ENCODE results near the gene KCNF1.
A peak's percentile ranks its signal among the peaks of the same experiment; 100 is the strongest.

KCNF1 gene

GRCh38 chr2:10911291-10912075 lies at the start of gene KCNF1:
TSS of gene KCNF1 (plus strand) at chr2:10911934. CDS start at chr2:10912427, 493 bp downstream.
- Mint-ChIP-seq H3K27me3 (peaks cover 23% of the 10 kb centered on the region), H3K4me3 (peak within 1 kb of the TSS; percentile 40), H3K27ac (no peak within 1 kb of the TSS), H3K4me1 (ENCODE audit: low read depth) (peaks cover 8% of the 10 kb centered on the region), H3K9me3 (ENCODE audit: low read depth) (no peaks in the 10 kb centered on the region), H3K36me3 (no peaks in the 10 kb centered on the region)

GRCh38 chr2:10862330-10862729 lies 49.4 kb upstream of the KCNF1 start:
- H3K9me3 Mint-ChIP-seq (ENCODE audit: low read depth): no peaks in the 10 kb centered on the region
- H3K27me3 Mint-ChIP-seq: peaks cover 3% of the 10 kb centered on the region
- no peak overlapping the region for H3K4me3 Mint-ChIP-seq
- H3K36me3 Mint-ChIP-seq: no peaks in the 10 kb centered on the region
- no peak overlapping the region for H3K27ac Mint-ChIP-seq
- peaks cover 32% of the 10 kb centered on the region for H3K4me1 Mint-ChIP-seq (ENCODE audit: low read depth)

- no peak overlapping the region for H3K27ac Mint-ChIP-seq
- peaks cover 32% of the 10 kb centered on the region for H3K4me1 Mint-ChIP-seq (ENCODE audit: low read depth)
- H3K4me3 Mint-ChIP-seq: no peak overlapping the region
- H3K9me3 Mint-ChIP-seq (ENCODE audit: low read depth): no peaks in the 10 kb centered on the region
- H3K36me3 Mint-ChIP-seq: no peaks in the 10 kb centered on the region
- H3K27me3 Mint-ChIP-seq: peaks cover 3% of the 10 kb centered on the region
Measured at GRCh38 chr2:10863047-10863446, 48.7 kb upstream of the KCNF1 start.

- Mint-ChIP-seq H3K4me1 (ENCODE audit: low read depth) (peaks cover 32% of the 10 kb centered on the region), H3K27ac (no peak overlapping the region), H3K27me3 (peaks cover 3% of the 10 kb centered on the region), H3K4me3 (no peak overlapping the region), H3K36me3 (no peaks in the 10 kb centered on the region), H3K9me3 (ENCODE audit: low read depth) (no peaks in the 10 kb centered on the region)
Measured at GRCh38 chr2:10863837-10864236, 47.9 kb upstream of the KCNF1 start.

GRCh38 chr2:10864251-10864650 lies 47.5 kb upstream of the KCNF1 start:
- peak overlapping the region; percentile 15 for H3K4me3 Mint-ChIP-seq
- no peak overlapping the region for H3K27ac Mint-ChIP-seq
- H3K27me3 Mint-ChIP-seq: peaks cover 3% of the 10 kb centered on the region
- peaks cover 32% of the 10 kb centered on the region for H3K4me1 Mint-ChIP-seq (ENCODE audit: low read depth)
- no peaks in the 10 kb centered on the region for H3K9me3 Mint-ChIP-seq (ENCODE audit: low read depth)
- H3K36me3 Mint-ChIP-seq: no peaks in the 10 kb centered on the region

- Mint-ChIP-seq H3K36me3 (no peaks in the 10 kb centered on the region), H3K9me3 (ENCODE audit: low read depth) (no peaks in the 10 kb centered on the region), H3K4me3 (peak overlapping the region; percentile 58), H3K27ac (no peak overlapping the region), H3K27me3 (peaks cover 4% of the 10 kb centered on the region), H3K4me1 (ENCODE audit: low read depth) (peaks cover 32% of the 10 kb centered on the region)
Measured at GRCh38 chr2:10864861-10865636, 46.7 kb upstream of the KCNF1 start.

- Mint-ChIP-seq H3K36me3 (no peaks in the 10 kb centered on the region), H3K27ac (no peak overlapping the region), H3K4me1 (ENCODE audit: low read depth) (peaks cover 30% of the 10 kb centered on the region), H3K9me3 (ENCODE audit: low read depth) (no peaks in the 10 kb centered on the region), H3K27me3 (peaks cover 4% of the 10 kb centered on the region), H3K4me3 (no peak overlapping the region)
Measured at GRCh38 chr2:10865841-10866240, 45.9 kb upstream of the KCNF1 start.

GRCh38 chr2:10867692-10868420 lies 43.9 kb upstream of the KCNF1 start:
- no peak overlapping the region for H3K4me3 Mint-ChIP-seq
- peaks cover 4% of the 10 kb centered on the region for H3K27me3 Mint-ChIP-seq
- peaks cover 5% of the 10 kb centered on the region for H3K9me3 Mint-ChIP-seq (ENCODE audit: low read depth)
- no peaks in the 10 kb centered on the region for H3K36me3 Mint-ChIP-seq
- peaks cover 23% of the 10 kb centered on the region for H3K4me1 Mint-ChIP-seq (ENCODE audit: low read depth)
- H3K27ac Mint-ChIP-seq: no peak overlapping the region

GRCh38 chr2:10868465-10869314 lies 43.0 kb upstream of the KCNF1 start:
- H3K27me3 Mint-ChIP-seq: peaks cover 4% of the 10 kb centered on the region
- H3K27ac Mint-ChIP-seq: no peak overlapping the region
- peaks cover 5% of the 10 kb centered on the region for H3K9me3 Mint-ChIP-seq (ENCODE audit: low read depth)
- peaks cover 22% of the 10 kb centered on the region for H3K4me1 Mint-ChIP-seq (ENCODE audit: low read depth)
- H3K4me3 Mint-ChIP-seq: no peak overlapping the region
- H3K36me3 Mint-ChIP-seq: no peaks in the 10 kb centered on the region

- Mint-ChIP-seq H3K4me1 (ENCODE audit: low read depth) (no peaks in the 10 kb centered on the region), H3K4me3 (no peak overlapping the region), H3K9me3 (ENCODE audit: low read depth) (peaks cover 5% of the 10 kb centered on the region), H3K27me3 (peaks cover 12% of the 10 kb centered on the region), H3K36me3 (no peaks in the 10 kb centered on the region), H3K27ac (no peak overlapping the region)
Measured at GRCh38 chr2:10871978-10872377, 39.8 kb upstream of the KCNF1 start.

- H3K4me1 Mint-ChIP-seq (ENCODE audit: low read depth): no peaks in the 10 kb centered on the region
- H3K4me3 Mint-ChIP-seq: no peak overlapping the region
- H3K27ac Mint-ChIP-seq: no peak overlapping the region
- H3K27me3 Mint-ChIP-seq: peaks cover 12% of the 10 kb centered on the region
- H3K36me3 Mint-ChIP-seq: no peaks in the 10 kb centered on the region
- H3K9me3 Mint-ChIP-seq (ENCODE audit: low read depth): peaks cover 5% of the 10 kb centered on the region
Measured at GRCh38 chr2:10873171-10873570, 38.6 kb upstream of the KCNF1 start.

- no peaks in the 10 kb centered on the region for H3K36me3 Mint-ChIP-seq
- no peak overlapping the region for H3K27ac Mint-ChIP-seq
- H3K9me3 Mint-ChIP-seq (ENCODE audit: low read depth): peaks cover 5% of the 10 kb centered on the region
- H3K27me3 Mint-ChIP-seq: peaks cover 12% of the 10 kb centered on the region
- H3K4me1 Mint-ChIP-seq (ENCODE audit: low read depth): no peaks in the 10 kb centered on the region
- H3K4me3 Mint-ChIP-seq: no peak overlapping the region
Measured at GRCh38 chr2:10873790-10874437, 37.8 kb upstream of the KCNF1 start.

GRCh38 chr2:10875126-10875525 lies 36.6 kb upstream of the KCNF1 start:
- Mint-ChIP-seq H3K4me3 (no peak overlapping the region), H3K36me3 (no peaks in the 10 kb centered on the region), H3K27ac (no peak overlapping the region), H3K9me3 (ENCODE audit: low read depth) (peaks cover 5% of the 10 kb centered on the region), H3K27me3 (peaks cover 9% of the 10 kb centered on the region), H3K4me1 (ENCODE audit: low read depth) (no peaks in the 10 kb centered on the region)

GRCh38 chr2:10876394-10876793 lies 35.3 kb upstream of the KCNF1 start:
- H3K27me3 Mint-ChIP-seq: peaks cover 9% of the 10 kb centered on the region
- peaks cover 5% of the 10 kb centered on the region for H3K9me3 Mint-ChIP-seq (ENCODE audit: low read depth)
- H3K4me1 Mint-ChIP-seq (ENCODE audit: low read depth): no peaks in the 10 kb centered on the region
- H3K27ac Mint-ChIP-seq: no peak overlapping the region
- H3K36me3 Mint-ChIP-seq: no peaks in the 10 kb centered on the region
- H3K4me3 Mint-ChIP-seq: no peak overlapping the region
